RWPE2 (cell line): ENCODE measurements around the gene USP17L20.
A peak's percentile ranks its signal among the peaks of the same experiment; 100 is the strongest.
"Not testable (repeated sequence)": the region's sequence is repeated elsewhere in the genome, so short reads cannot be mapped to it uniquely, and the experiment has no call there.

Experiments used
- ATAC-seq: fragments of 200-7000 bp; cut with Tn5 transposase; 3 replicates; pipeline ENCODE4 v1.9.1; 2021; ENCODE audit warnings: low read depth
- DNase-seq: peaks from one replicate; pipeline ENCODE4 v3.0.0-alpha.2; 2020; ENCODE audit warnings: low spot score
- H3K27ac ChIP-seq: fragments of 450-650 bp; 2 replicates; pipeline ENCODE4 v1.5.1; 2017; ENCODE audit warnings: mild to moderate bottlenecking; ENCODE audit not compliant: poor library complexity, severe bottlenecking
- H3K27me3 ChIP-seq: fragments of 250-450 bp; sonication (Bioruptor Pico); 2 replicates; pipeline ENCODE4 v1.5.1; 2021; ENCODE audit warnings: mild to moderate bottlenecking, moderate library complexity; ENCODE audit not compliant: insufficient read depth, poor library complexity, severe bottlenecking
- H3K36me3 ChIP-seq: fragments of 250-450 bp; sonication (Bioruptor Pico); 2 replicates; pipeline ENCODE4 v1.5.1; 2020; ENCODE audit warnings: low read depth, mild to moderate bottlenecking, moderate library complexity
- H3K4me1 ChIP-seq: fragments of 250-450 bp; sonication (Bioruptor Pico); 2 replicates; pipeline ENCODE4 v1.5.1; 2021; ENCODE audit warnings: mild to moderate bottlenecking, moderate library complexity; ENCODE audit not compliant: insufficient read depth, poor library complexity, severe bottlenecking
- H3K4me3 ChIP-seq: fragments of 250-450 bp; sonication (Bioruptor Pico); 2 replicates; pipeline ENCODE4 v1.5.1; 2021; ENCODE audit warnings: mild to moderate bottlenecking, moderate library complexity; ENCODE audit not compliant: severe bottlenecking
- H3K9me3 ChIP-seq: fragments of 250-450 bp; sonication (Bioruptor Pico); 2 replicates; pipeline ENCODE4 v1.5.1; 2021; ENCODE audit warnings: mild to moderate bottlenecking, moderate library complexity; ENCODE audit not compliant: severe bottlenecking

USP17L20 gene

DNA sequence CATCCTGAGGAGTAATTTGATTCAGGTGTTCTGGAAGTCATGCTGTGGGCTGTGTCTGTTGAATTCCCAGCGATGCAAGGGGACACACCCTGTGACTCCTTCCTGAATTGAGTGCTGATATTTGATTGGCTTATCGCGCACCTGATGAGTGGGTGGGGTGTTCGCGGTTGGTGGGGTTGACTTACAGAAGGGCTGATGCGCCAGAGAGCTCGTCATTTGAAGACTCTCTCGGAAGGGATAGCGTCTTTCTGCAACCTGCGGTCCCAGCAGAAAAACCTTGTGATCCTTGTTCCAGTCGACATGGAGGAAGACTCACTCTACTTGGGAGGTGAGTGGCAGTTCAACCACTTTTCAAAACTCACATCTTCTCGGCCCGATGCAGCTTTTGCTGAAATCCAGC is 4.8 kb upstream of the USP17L20 start, which contains the start of gene USP17L19:
Gene USP17L19 (plus strand): TSS at position 301 of the 400 bp plus-strand sequence. CDS start 0 bp downstream, at position 301.
- ATAC-seq, H3K27me3 ChIP-seq, H3K9me3 ChIP-seq, H3K27ac ChIP-seq, DNase-seq, H3K4me1 ChIP-seq, H3K36me3 ChIP-seq, H3K4me3 ChIP-seq: not testable (repeated sequence)

- not testable (repeated sequence) for H3K9me3 ChIP-seq, H3K4me3 ChIP-seq, H3K36me3 ChIP-seq, ATAC-seq, H3K4me1 ChIP-seq, H3K27me3 ChIP-seq, H3K27ac ChIP-seq, DNase-seq
Observed at GRCh38 chr4:9262572-9262971, 4.6 kb downstream of the USP17L20 start, which contains the start of gene USP17L21. Gene USP17L21, plus strand, starts transcription at chr4:9262872. Its CDS starts 0 bp downstream, at chr4:9262872.

GRCh38 chr4:9267319-9267718 is 9.4 kb downstream of the USP17L20 start, which contains the start of gene USP17L22:
Gene USP17L22, plus strand, starts transcription at chr4:9267619. Its CDS starts 0 bp downstream, at chr4:9267619.
- not testable (repeated sequence) for H3K9me3 ChIP-seq, H3K4me3 ChIP-seq, H3K27me3 ChIP-seq, H3K4me1 ChIP-seq, ATAC-seq, H3K36me3 ChIP-seq, H3K27ac ChIP-seq, DNase-seq

GRCh38 chr4:9271719-9272118 is 13.8 kb downstream of the USP17L20 start:
- H3K27me3 ChIP-seq, H3K4me1 ChIP-seq, H3K9me3 ChIP-seq, H3K36me3 ChIP-seq, ATAC-seq, H3K4me3 ChIP-seq, H3K27ac ChIP-seq: not testable (repeated sequence)
- DNase-seq, result peak; percentile 78
